Cerebellar nuclear complex (tissue), 1 donor: Measurements from ENCODE around the gene EPO.
"Not testable (repeated sequence)": the region's sequence is repeated elsewhere in the genome, so short reads cannot be mapped to it uniquely, and the experiment has no call there.

Experiments
- DNase-seq, 2 experiments: peaks; one replicate each; lab custom pipeline; 2025; lab: John Stamatoyannopoulos, UW

EPO gene

GRCh38 chr7:100682991-100683658, 37.1 kb upstream of the EPO start:
- no peak for DNase-seq

- DNase-seq, result no peak
These were observed 36.4 kb upstream of the EPO start for GRCh38 chr7:100683659-100684533.

DNA sequence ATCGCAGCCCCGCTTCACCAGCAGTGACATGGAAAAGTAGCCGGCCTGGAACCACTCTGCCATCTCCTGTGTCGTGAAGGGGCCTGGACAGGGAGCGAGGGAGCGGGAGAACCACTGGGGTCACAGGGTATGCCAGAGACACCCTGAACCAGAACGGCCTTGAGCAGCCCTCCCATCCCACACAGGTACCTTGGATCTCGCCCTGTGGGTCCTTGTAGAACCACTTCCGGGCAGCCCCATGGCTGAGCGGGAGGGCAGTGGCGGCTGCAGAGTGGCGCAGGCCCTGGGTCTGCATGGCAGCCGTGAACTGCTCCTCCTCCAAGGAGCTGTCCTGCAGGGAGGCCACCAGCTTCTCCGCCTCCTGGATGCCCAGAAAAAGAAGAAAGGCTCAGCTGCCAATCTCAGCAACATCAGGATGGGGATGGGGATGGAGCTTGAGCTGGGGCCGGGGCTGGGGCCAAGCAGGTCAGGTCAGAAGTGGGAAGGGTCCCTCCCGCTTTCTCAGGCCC, 35.7 kb upstream of the EPO start:
- no peak for DNase-seq

DNA sequence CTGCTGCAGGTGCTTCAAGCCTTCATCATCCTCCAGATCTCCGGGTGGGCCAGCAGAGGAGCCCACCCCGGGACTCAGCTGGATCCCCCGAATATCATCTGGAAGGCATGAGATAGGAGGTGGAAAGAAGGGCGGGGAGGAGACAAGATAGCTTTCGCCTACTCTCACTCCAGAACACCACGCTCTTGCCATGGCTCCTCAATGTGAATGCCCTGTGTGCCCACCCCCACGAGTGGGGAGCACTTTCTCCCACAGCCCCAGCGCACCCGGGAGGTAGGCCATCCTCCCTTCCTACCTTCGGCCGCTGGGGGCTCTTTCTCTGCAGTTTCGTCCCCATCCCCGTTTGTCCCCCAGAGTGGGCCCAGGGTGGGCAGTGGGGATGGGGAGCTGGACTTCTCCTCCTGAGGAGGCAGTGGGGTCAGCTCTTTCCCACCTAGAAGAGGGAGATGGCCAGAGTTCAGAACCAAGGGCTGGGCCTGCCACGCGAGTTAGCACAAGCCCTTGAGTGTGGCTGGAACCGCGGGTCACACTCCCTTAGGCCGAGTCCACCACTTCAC, 35.1 kb upstream of the EPO start:
- DNase-seq, result no peak

DNA sequence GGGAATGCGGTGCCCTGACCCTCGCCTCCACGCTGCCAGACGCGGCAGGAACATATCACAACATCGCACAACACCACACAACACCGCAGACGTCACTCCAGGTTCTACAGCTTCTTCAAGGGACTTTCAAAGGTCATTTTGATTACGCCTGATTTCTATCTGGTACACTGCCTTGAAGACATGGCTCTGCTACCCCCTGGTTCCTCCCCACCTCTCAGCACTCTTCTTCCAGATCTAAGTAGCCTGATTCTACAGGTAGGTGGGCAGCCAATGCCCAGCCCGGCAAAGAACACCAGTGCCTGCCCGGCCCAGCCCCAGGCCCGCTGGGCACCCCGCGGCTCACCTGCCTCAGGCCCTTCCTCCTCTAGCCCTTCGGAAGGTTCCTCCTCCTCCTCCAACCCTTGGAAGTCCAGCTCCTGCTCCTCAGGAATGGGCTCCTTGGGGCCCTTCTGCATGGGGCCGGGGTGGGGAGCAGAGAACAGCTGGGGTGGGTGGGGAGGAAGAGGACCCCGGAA, 34.6 kb upstream of the EPO start:
- DNase-seq, result no peak

DNA sequence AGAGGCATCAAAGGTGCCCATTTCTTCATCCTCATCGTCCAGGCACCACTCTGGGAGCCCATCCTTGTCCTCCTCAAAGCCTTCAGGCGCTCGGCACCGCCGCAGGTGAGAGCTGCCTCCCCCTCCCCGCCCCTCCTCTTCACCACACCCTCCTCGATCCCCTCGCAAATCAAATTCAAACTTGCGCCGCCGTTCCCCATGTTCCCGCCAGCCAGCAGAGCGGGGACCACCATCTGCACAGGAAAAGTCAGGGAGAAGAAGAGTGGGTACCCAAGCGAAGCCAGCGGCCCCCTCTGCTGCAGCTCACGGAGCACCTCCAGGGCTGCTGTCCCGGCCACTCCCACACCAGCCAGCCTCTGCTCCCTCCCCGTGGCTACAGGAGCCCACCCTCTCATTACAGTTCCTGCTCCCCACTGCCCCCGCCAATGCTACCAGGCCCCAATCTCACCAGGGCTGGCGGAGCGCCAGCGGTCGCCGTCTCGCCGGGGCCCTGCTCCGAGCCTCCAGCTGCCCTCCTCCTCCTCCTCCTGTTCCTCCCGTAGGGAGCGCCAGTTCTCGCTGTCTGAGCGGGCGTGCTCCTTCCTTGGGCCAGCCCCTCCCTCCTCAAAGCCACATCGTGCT, 34.0 kb upstream of the EPO start:
- DNase-seq, result no peak

DNA sequence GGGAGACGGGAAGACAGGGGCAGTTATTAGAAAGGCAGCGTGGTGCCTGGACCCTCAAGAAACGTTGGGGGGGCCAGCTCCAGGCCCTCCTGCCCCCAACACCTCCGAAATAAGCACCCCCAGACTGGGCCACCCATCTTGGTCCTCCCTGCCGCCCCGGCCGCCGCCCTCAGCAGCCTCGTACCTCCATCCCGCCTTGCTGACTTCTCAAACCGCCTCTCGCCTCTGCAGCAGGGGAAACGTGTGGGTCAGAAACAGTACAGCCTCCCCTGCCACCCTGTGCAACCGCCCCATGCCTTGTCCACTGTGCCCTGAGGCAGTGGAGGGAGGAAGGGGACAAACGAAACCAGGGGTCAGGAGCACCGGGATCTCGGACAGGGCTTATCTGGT, 33.5 kb upstream of the EPO start:
- DNase-seq, result no peak

DNA sequence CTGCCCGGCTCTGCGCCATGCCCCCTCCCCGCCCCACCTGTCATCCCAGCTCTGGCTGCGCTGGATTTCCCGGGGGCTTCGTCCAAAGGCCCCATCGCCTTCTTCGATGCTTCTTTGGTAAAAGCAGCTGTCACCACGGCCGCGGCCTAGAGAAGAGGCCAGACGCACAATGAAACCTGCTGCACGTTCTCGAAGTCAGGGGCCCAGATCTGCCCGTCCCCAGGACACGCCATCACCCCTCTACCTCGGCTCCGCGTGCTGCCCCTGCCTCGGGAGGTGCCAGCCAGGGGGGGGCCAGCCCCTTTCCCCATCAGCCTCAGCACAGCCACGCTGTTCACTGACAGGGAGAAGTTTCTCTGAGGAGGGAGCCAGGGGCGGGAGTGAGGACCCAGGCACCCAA, 33.0 kb upstream of the EPO start:
- no peak for DNase-seq

GRCh38 chr7:100687751-100688300, 32.4 kb upstream of the EPO start:
- DNase-seq, result no peak

DNA sequence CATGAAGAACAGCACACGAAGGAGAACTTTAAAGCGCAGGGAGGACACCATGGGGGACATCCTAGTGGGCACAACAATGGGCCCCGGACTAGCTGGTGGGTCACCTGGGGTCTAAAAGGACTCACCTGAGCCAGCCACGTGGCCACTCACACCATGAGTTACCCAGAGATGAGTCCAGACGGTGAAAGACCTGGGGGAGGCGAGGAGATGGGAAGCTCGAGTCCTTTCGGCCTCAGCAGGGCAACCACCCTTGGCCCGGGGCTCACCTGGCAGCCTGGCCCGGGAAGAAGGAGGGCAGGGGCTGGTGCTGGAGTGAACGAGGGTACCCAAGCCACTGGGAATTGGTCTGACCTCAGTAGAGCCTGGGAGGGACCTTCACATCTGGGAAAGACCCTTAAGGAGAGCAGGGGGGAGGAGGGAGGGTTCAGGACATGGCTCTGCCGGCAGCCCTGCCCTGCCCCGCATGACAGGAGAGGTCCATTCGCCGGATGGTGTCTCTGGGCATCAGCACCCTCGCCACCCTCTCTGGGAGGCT, 31.9 kb upstream of the EPO start:
- no peak for DNase-seq

DNA sequence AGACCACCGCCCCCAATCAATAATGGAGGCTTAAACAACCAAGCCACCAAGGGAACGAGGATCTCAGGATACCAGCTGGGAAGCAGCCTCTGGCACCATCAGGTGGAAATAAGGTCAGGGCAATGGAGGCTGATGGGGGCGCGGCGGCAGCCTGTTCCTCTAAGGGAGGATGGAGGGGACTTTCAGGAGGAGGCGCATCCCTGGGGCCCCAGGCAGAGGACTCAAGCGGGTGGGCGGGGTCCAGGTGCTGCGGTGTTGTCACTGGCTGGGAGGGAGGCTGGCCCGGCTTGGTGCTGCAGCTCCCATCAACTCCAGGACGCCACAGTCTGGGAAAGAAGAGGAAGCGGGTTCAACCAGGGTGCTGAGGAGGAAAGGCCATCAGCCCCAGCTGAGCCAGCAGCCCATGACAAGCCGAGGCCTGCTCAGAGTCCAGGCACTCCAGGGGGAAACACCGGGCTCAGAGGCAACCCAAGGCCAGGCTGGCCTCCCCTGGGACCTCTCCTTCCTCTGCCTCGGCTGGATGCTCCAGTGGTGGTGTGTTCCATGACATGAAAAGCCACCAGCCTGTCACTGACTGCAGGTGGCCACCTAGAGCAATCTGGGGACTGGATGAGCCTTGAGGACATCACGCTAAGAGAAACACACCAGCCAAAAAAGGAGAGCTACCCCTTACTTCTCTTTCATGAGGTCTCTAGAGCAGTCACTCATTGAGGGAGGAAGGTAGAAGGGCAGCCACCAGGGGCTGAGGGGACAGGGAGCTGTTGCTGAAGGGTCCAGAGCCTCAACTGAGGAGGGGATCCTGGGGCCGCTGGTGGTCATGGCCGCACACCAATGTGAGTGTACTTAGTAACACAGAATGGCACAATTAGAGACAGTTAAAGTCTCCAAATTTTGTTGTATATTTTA, 30.8 kb upstream of the EPO start:
- DNase-seq, result no peak

DNA sequence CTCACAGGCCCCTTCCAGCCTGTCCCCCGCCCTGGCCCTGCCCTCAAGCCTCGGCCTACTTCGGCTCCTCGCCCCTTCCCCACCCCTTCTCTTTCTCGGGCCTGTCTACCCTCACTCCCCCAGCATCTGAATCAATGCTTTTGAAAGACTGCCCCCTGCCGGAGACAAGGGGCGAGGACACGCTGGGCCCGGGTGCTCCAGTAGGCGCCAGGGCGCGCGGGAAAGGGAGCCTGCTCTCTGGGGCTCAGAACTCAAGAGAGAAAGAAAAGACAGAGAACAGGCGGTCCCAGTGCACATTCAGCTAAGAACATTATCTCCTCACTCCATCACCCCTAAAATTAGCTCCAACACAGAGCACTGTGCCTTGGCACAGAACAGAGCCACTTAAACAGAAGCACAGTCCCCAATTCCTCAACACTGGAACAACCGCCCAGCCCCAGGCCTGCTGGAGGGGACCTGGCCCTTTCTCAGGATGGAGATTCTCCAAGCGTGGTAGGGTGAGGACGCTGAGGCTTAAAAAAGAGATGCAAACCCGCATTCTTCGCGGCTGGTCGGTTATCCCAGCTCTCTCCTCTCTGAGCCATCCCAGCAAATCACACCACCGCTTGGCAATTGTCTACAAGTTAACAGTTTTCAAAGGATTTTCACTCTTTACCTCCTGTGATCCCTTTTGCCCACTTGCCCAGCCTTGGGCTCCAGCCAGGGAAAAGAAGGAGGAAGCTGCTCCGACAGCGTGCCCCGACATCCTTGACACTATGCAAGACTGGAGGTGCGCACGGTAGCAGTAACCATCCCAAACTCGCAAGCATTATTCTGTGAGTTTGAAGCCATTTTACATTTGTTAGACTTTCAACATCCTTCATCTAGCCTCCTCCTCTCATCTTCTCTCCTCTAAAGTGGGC, 28.3 kb upstream of the EPO start:
- DNase-seq, result peak in 1 of 2 experiments; percentile 44

DNA sequence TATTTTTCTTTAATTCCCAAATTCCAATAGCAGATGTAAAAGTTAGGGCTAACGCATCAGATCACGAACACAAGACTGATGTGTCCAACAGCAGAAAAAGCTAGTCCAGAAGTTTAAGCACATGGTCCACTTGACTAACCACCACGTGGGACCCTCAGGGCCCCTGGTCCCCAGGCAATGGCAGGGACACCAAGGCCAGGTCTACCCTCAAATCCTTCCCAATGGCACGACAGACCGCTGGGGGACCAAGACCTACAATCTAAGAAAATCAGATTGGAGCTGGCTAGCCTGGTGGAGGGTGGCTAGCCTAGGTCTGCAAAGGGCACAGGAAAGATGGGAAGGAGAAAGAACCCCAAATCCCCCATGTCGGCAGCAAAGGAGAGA, 27.7 kb upstream of the EPO start:
- no peak for DNase-seq

DNA sequence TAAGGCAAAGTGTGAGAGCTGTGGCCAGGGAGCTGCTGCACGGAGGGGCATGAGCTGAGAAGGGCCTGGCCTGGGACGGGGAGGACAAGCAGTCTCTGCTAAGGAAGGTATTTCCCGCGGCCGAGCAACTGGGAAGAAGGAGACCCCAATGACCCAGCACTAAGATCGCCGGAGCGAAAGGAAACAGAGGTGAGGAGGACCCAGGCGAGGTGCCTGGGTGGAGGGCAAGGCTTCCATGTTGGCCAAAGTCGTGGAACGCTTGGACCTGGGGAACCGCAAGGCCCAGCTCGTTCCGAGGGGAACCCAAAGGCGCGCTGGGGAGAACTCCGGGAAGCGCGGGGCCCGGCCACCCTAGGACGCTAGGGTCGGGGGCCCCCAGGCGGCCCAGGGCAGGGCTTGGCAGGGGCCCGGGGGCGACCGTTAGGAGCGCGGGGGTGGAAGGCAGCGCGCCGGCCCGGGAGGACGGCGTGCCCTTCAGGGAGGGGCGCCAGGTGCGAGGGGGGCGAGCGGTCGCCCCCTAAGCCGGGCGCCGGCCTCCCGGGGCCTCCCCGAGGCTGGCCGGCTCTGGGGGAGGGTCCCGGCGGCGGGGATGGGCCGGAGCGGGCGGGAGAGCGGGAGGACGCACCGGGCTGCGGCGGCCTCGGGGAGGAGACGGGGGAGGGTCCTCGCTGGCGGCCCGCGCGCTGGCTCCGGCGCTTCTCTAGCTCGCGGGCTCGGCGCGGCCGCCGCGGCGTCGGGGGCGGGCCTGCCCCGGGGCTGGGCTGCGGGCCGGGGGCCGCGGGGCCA, 26.8 kb upstream of the EPO start:
- no peak for DNase-seq

- no peak for DNase-seq
These were observed 26.0 kb upstream of the EPO start, which contains the start of gene GIGYF1 for GRCh38 chr7:100694098-100694745. GIGYF1 (minus strand) TSS chr7:100694250; CDS start chr7:100688238, 6,012 bp downstream.

DNA sequence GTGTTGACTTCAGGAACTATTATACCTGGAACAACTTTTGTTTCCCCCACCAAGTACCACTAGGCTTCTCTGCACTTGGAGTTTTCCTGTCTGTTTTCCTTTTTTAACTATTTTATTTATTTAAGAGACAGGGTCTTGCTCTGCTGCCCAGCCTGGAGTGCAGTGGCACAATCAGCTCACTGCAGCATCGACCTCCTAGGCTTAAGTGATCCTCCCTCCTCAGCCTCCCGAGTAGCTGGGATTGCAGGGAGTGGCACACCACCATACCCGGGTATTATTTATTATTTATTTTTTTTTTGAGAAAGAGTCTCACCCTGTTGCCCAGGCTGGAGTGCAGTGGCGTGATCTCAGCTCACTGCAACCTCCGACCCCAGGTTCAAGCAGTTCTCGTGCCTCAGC, 24.1 kb upstream of the EPO start:
- DNase-seq, result no peak

GRCh38 chr7:100699018-100699417, 21.2 kb upstream of the EPO start:
- DNase-seq, result no peak

DNA sequence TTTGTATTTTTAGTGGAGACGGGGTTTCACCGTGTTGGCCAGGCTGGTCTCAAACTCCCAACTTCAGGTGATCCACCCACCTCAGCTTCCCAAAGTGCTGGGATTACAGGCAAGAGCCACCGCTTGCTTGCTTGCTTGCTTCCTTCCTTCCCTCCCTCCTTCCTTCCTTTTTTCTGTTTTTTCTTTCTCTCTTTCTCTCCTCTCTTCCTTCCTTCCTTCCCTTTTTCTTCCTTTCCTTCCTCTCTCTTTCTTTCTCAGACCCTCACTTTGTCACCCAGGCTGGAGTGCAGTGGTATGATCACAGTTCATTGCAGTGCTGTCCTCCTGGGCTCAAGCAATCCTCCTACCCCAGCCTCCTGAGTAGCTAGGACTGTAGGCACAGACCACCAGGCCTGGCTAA, 19.2 kb upstream of the EPO start:
- DNase-seq, result not testable (repeated sequence)
